ENCODE data around the gene STXBP1.
"Not testable (repeated sequence)": the region's sequence is repeated elsewhere in the genome, so short reads cannot be mapped to it uniquely, and the experiment has no call there.

DNA sequence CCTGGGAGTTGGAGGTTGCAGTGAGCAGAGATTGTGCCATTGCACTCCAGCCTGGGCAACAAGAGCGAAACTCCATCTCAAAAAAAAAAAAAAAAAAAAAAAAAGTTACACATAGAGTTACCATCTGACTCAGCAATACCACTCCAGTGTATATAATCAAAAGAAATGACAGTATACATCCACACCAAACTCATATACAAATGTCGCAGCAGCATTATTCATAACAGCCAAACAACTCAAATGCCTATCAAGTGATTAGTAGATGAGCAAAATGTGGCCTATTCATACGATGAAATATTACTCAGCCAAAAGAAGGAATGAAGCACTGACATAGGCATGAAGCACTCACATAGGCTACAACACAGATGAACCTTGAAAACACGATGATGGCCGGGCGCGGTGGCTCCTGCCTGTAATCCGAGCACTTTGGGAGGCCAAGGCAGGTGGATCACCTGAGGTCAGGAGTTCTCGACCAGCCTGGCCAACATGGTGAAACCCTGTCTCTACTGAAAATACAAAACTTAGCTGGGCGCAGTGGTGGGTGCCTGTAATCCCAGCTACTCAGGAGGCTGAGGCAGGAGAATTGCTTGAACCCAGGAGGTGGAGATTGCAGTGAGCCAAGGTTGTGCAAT, 9.4 kb downstream of the STXBP1 start:
- not testable (repeated sequence) for TF ChIP-seq POLR2A, EP300 (IDR thresholded peaks at IDR 0.05)
- TF ChIP-seq, protein P1, sequence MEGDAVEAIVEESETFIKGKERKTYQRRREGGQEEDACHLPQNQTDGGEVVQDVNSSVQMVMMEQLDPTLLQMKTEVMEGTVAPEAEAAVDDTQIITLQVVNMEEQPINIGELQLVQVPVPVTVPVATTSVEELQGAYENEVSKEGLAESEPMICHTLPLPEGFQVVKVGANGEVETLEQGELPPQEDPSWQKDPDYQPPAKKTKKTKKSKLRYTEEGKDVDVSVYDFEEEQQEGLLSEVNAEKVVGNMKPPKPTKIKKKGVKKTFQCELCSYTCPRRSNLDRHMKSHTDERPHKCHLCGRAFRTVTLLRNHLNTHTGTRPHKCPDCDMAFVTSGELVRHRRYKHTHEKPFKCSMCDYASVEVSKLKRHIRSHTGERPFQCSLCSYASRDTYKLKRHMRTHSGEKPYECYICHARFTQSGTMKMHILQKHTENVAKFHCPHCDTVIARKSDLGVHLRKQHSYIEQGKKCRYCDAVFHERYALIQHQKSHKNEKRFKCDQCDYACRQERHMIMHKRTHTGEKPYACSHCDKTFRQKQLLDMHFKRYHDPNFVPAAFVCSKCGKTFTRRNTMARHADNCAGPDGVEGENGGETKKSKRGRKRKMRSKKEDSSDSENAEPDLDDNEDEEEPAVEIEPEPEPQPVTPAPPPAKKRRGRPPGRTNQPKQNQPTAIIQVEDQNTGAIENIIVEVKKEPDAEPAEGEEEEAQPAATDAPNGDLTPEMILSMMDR (IDR thresholded peaks at IDR 0.05), result not testable (repeated sequence)

All from tibial nerve (tissue), 4 donors.